ENCODE measurements around the gene FBXW11. TPM values are rescaled to one million over a fixed set of nuclear protein-coding genes. Genes with fewer than 3 reads are reported as not detected.

Gene FBXW11
- total and polyA plus RNA-seq, 2 of the 8 experiments (the other 6 are each of a cell fraction or from before 2014, with no cell fraction given) = 45.0 to 75.6 TPM

- no peak for TF ChIP-seq CHD7 (IDR thresholded peaks at IDR 0.05; ENCODE audit: insufficient replicate concordance, low read length)
- TF ChIP-seq BACH1 (IDR thresholded peaks at IDR 0.05; ENCODE audit: low read length) = no peak
- no peak for TF ChIP-seq KDM1A (IDR thresholded peaks at IDR 0.05; ENCODE audit: borderline replicate concordance, low read length)
- no peak for TF ChIP-seq SP4 (IDR thresholded peaks at IDR 0.05; ENCODE audit: low read length)
- TF ChIP-seq RBBP5 (IDR thresholded peaks at IDR 0.05; ENCODE audit: borderline replicate concordance, low read depth, low read length) = no peak
Observed at GRCh38 chr5:171827162-171827561, 179.3 kb downstream of the FBXW11 start (continued).

Data from H1 (cell line).